Endodermal cell (in vitro differentiated cells): ENCODE measurements around the gene ESR2. TPM values are rescaled to one million over a fixed set of nuclear protein-coding genes. Genes with fewer than 3 reads are reported as not detected.

Experiments used
- DNase-seq: peaks from one replicate; pipeline ENCODE4 v3.0.0-alpha.2; 2017
- H3K27ac ChIP-seq: 2 replicates; pipeline ENCODE4 v1.5.1; 2013; ENCODE audit warnings: mild to moderate bottlenecking, low read depth, low read length, moderate library complexity
- H3K27me3 ChIP-seq: 2 replicates; pipeline ENCODE4 v1.6.1; 2013; ENCODE audit warnings: mild to moderate bottlenecking, low read length, moderate library complexity; ENCODE audit not compliant: insufficient read depth, control insufficient read depth, poor library complexity, severe bottlenecking
- H3K36me3 ChIP-seq: 2 replicates; pipeline ENCODE4 v1.7.0; 2013; ENCODE audit warnings: mild to moderate bottlenecking, low read length, moderate library complexity; ENCODE audit not compliant: control insufficient read depth, insufficient read depth
- H3K4me1 ChIP-seq: one replicate; pipeline ENCODE4 v1.7.0; 2013; ENCODE audit warnings: low read length; ENCODE audit not compliant: control insufficient read depth, insufficient read depth
- H3K4me3 ChIP-seq: 2 replicates; pipeline ENCODE4 v1.5.1; 2013; ENCODE audit warnings: mild to moderate bottlenecking, low read length, moderate library complexity
- H3K9ac ChIP-seq: 2 replicates; pipeline ENCODE4 v1.6.1; 2013; ENCODE audit warnings: mild to moderate bottlenecking, low read length, moderate library complexity; ENCODE audit not compliant: poor library complexity, severe bottlenecking; ENCODE audit errors: extremely low read depth
- H3K9me3 ChIP-seq: 2 replicates; pipeline ENCODE4 v1.6.1; 2013; ENCODE audit warnings: mild to moderate bottlenecking, low read length, moderate library complexity; ENCODE audit not compliant: control insufficient read depth
- H3K27ac Mint-ChIP-seq: 2 replicates; pipeline ENCODE4 v1.8.0; 2020; ENCODE audit warnings: mixed read lengths
- H3K27me3 Mint-ChIP-seq: 2 replicates; pipeline ENCODE4 v1.8.0; 2021; ENCODE audit warnings: mild to moderate bottlenecking, mixed read lengths; ENCODE audit not compliant: insufficient read depth
- H3K36me3 Mint-ChIP-seq: 2 replicates; pipeline ENCODE4 v1.8.0; 2020; ENCODE audit warnings: low read depth, mixed read lengths
- H3K4me1 Mint-ChIP-seq: 2 replicates; pipeline ENCODE4 v1.8.0; 2020; ENCODE audit warnings: mixed read lengths
- H3K4me3 Mint-ChIP-seq: 2 replicates; pipeline ENCODE4 v1.8.0; 2020; ENCODE audit warnings: mild to moderate bottlenecking, moderate library complexity, mixed read lengths
- H3K9me3 Mint-ChIP-seq: 2 replicates; pipeline ENCODE4 v1.8.0; 2020; ENCODE audit warnings: mild to moderate bottlenecking, mixed read lengths
- WGBS, 2 experiments: methylation state at CpG; one replicate each; pipeline versions ENCODE4 v1.1.5 to v1.1.7; 2013; ENCODE audit warnings: missing lambda C conversion rate in 2 of 2, mixed read lengths in 1 of 2; ENCODE audit not compliant: insufficient coverage in 1 of 2, insufficient read length in 1 of 2; 5-methylcytosine and 5-hydroxymethylcytosine counted together
- total RNA-seq, 2 donors: library from RNA; stranded (reverse); fragmentation: NEBNext Ultra II Directional in 1 of 2; extraction: Animal tissue kit (Norgen Biotek cat#: 25700) in 1 of 2; gene quantifications; 2 replicates in 1 of 2; 3 replicates in 1 of 2; pipeline ENCODE4 v1.2.1, GENCODE V29; 2021
- TF ChIP-seq, protein P1 (sequence below): fragments of 200-600 bp; sonication (generic); conservative IDR thresholded peaks from 2 replicates; pipeline ENCODE4 v1.5.0; 2021; ENCODE audit warnings: antibody characterized with exemption, mild to moderate bottlenecking

The ESR2 gene
- total RNA-seq, 2 donors from 2014 or later = 0.57 to 0.66 TPM

DNA sequence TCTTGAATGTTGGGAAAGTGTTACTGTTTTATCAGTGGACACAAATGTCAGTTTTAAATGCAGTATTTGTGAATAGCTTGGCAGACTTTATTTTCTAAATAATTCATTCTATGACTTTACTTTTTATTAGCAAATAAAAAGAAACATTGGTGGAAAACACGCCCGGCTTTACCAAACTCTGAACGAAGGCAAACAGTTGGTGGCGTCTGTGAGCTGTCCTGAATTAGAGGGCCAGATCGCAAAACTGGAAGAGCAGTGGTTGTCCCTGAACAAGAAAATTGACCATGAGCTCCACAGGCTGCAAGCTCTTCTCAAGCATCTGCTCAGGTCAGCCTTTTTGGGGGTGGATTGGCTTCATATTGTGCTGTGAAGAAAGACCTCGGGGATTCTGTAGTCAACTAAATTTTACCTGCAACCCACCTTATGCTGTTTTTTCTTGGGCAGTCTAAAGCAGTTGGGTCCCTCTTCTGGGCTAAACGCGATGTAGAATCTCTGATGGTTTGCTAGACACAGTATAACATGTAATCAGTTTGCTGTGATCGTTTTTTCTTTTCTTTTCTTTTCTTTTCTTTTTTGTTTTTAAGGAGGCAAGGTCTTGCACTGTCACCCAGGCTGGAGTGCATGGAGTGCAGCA is 156.4 kb downstream of the ESR2 start:
- H3K27ac Mint-ChIP-seq = peak overlapping the region; percentile 35
- Histone ChIP-seq H3K9ac (no peak overlapping the region), H3K4me3 (no peak overlapping the region), H3K27me3 (no peaks in the 10 kb centered on the region), H3K27ac (no peak overlapping the region), H3K9me3 (no peaks in the 10 kb centered on the region), H3K4me1 (peaks cover 4% of the 10 kb centered on the region), H3K36me3 (peaks cover 35% of the 10 kb centered on the region)
- no peaks in the 10 kb centered on the region for H3K27me3 Mint-ChIP-seq
- no peaks in the 10 kb centered on the region for H3K4me1 Mint-ChIP-seq
- H3K4me3 Mint-ChIP-seq = no peak overlapping the region
- no peaks in the 10 kb centered on the region for H3K9me3 Mint-ChIP-seq
- peak; percentile 67 for DNase-seq
- WGBS, 2 experiments = 83 to 92% methylated on average over 8 to 9 of the region's 9 CpGs
- TF ChIP-seq, protein P1, sequence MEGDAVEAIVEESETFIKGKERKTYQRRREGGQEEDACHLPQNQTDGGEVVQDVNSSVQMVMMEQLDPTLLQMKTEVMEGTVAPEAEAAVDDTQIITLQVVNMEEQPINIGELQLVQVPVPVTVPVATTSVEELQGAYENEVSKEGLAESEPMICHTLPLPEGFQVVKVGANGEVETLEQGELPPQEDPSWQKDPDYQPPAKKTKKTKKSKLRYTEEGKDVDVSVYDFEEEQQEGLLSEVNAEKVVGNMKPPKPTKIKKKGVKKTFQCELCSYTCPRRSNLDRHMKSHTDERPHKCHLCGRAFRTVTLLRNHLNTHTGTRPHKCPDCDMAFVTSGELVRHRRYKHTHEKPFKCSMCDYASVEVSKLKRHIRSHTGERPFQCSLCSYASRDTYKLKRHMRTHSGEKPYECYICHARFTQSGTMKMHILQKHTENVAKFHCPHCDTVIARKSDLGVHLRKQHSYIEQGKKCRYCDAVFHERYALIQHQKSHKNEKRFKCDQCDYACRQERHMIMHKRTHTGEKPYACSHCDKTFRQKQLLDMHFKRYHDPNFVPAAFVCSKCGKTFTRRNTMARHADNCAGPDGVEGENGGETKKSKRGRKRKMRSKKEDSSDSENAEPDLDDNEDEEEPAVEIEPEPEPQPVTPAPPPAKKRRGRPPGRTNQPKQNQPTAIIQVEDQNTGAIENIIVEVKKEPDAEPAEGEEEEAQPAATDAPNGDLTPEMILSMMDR = peak; percentile 59
- H3K36me3 Mint-ChIP-seq = peaks cover 32% of the 10 kb centered on the region

DNA sequence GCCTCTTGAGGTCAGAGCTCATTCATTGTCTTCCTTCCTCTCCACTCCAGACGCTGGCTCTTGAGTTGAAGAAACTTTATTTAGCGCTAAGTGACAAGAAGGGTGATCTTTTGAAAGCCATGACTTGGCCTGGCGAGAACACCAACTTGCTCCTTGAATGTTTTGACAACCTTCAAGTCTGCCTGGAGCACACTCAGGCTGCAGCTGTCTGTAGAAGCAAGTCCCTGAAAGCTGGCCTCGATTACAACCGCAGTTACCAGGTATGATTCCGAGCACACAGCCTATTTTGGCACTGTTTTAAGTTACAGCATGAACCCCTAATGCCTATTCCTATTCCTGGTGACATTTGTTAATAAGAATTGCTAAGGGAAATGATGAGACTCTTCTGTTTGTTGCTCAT is 167.6 kb downstream of the ESR2 start:
- 92 to 97% methylated on average over 4 to 6 of the region's 6 CpGs for whole genome bisulfite sequencing, 2 experiments
- Histone ChIP-seq H3K27ac (no peak overlapping the region), H3K4me3 (no peak overlapping the region), H3K9me3 (no peaks in the 10 kb centered on the region), H3K36me3 (peaks cover 42% of the 10 kb centered on the region), H3K9ac (no peak overlapping the region), H3K4me1 (no peaks in the 10 kb centered on the region), H3K27me3 (no peaks in the 10 kb centered on the region)
- TF ChIP-seq, protein P1 = no peak
- no peaks in the 10 kb centered on the region for H3K4me1 Mint-ChIP-seq
- H3K4me3 Mint-ChIP-seq = no peak overlapping the region
- H3K9me3 Mint-ChIP-seq = no peaks in the 10 kb centered on the region
- no peak overlapping the region for H3K27ac Mint-ChIP-seq
- peaks cover 43% of the 10 kb centered on the region for H3K36me3 Mint-ChIP-seq
- no peak for DNase-seq
- H3K27me3 Mint-ChIP-seq = no peaks in the 10 kb centered on the region

DNA sequence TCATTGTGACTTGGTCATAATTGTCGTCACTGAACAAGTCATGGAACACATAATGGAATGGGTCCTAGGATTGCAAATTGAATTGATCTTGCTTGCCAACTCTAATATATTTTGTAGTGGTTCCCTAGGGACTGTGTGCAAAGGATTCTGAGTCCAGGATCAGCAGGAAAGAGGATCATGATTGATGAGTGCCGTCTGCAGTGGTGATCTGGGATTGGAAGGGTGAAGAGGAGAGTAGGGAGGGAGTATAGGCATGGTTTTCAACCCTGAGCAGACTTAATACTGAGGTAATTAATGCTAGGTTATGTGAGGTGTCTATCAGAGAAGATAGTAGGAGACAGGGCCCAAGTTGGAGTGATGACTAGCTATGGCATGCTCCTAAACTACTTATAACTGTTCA is 168.9 kb downstream of the ESR2 start:
- H3K9me3 ChIP-seq = no peaks in the 10 kb centered on the region
- H3K4me1 Mint-ChIP-seq = no peaks in the 10 kb centered on the region
- H3K27me3 Mint-ChIP-seq = no peaks in the 10 kb centered on the region
- no peak overlapping the region for H3K27ac ChIP-seq
- H3K4me3 Mint-ChIP-seq = no peak overlapping the region
- H3K36me3 Mint-ChIP-seq = peaks cover 37% of the 10 kb centered on the region
- TF ChIP-seq, protein P1 = no peak
- H3K4me1 ChIP-seq = no peaks in the 10 kb centered on the region
- no peaks in the 10 kb centered on the region for H3K27me3 ChIP-seq
- 86 to 92% methylated on average over 2 of the region's 2 CpGs for WGBS, 2 experiments
- no peak overlapping the region for H3K9ac ChIP-seq
- no peak overlapping the region for H3K4me3 ChIP-seq
- H3K27ac Mint-ChIP-seq = peak overlapping the region; percentile 10
- peaks cover 31% of the 10 kb centered on the region for H3K36me3 ChIP-seq
- no peaks in the 10 kb centered on the region for H3K9me3 Mint-ChIP-seq
- no peak for DNase-seq
